ENCODE measurements around the gene SERTAD4. TPM values are rescaled to one million over a fixed set of nuclear protein-coding genes. Genes with fewer than 3 reads are reported as not detected.

The SERTAD4 gene
- total and polyA plus RNA-seq, 2 of the 8 experiments (the other 6 are each of a cell fraction or from before 2014, with no cell fraction given): 0.54 to 3.2 TPM

- TF ChIP-seq RAD21 (IDR thresholded peaks at IDR 0.05 in 1 of 2, conservative IDR thresholded peaks at IDR 0.05 in 1 of 2; ENCODE audit: low read depth in 2 of 2, low read length in 2 of 2): no peak
These were observed 15.1 kb upstream of the SERTAD4 start (continued) for GRCh38 chr1:210217482-210217881.

All from H1 (cell line).